IPS DF 4.7 (cell line): ENCODE data around the gene SLC39A11.

Source experiments
- DNase-seq: peaks from one replicate; pipeline ENCODE4 v3.0.0-alpha.2; 2013; ENCODE audit warnings: low spot score; ENCODE audit errors: extremely low read depth

The SLC39A11 gene

GRCh38 chr17:72877348-72877747, 215.1 kb downstream of the SLC39A11 start:
- DNase-seq: no peak

- no peak for DNase-seq
Observed at GRCh38 chr17:72876413-72876812, 216.1 kb downstream of the SLC39A11 start.

GRCh38 chr17:72875361-72875760, 217.1 kb downstream of the SLC39A11 start:
- DNase-seq: no peak

GRCh38 chr17:72872396-72872795, 220.1 kb downstream of the SLC39A11 start:
- no peak for DNase-seq

- no peak for DNase-seq
Observed at GRCh38 chr17:72870367-72870985, 222.0 kb downstream of the SLC39A11 start.

GRCh38 chr17:72869630-72870029, 222.9 kb downstream of the SLC39A11 start:
- no peak for DNase-seq

GRCh38 chr17:72865954-72866353, 226.5 kb downstream of the SLC39A11 start:
- no peak for DNase-seq

- DNase-seq: no peak
Observed at GRCh38 chr17:72863526-72864211, 228.8 kb downstream of the SLC39A11 start.

GRCh38 chr17:72862276-72862999, 230.1 kb downstream of the SLC39A11 start:
- DNase-seq: no peak

GRCh38 chr17:72861811-72862210, 230.7 kb downstream of the SLC39A11 start:
- no peak for DNase-seq

GRCh38 chr17:72860778-72861177, 231.7 kb downstream of the SLC39A11 start:
- no peak for DNase-seq

GRCh38 chr17:72858826-72859495, 233.5 kb downstream of the SLC39A11 start:
- DNase-seq: no peak

GRCh38 chr17:72853440-72854415, 238.8 kb downstream of the SLC39A11 start:
- DNase-seq: no peak

GRCh38 chr17:72852277-72852938, 240.1 kb downstream of the SLC39A11 start:
- DNase-seq: no peak

- DNase-seq: no peak
Observed at GRCh38 chr17:72850410-72851118, 241.9 kb downstream of the SLC39A11 start.

GRCh38 chr17:72846399-72846798, 246.1 kb downstream of the SLC39A11 start:
- no peak for DNase-seq

- DNase-seq: no peak
Observed at GRCh38 chr17:72843591-72843990, 248.9 kb downstream of the SLC39A11 start.

GRCh38 chr17:72840019-72840418, 252.5 kb downstream of the SLC39A11 start:
- DNase-seq: no peak

- no peak for DNase-seq
Observed at GRCh38 chr17:72839131-72839725, 253.3 kb downstream of the SLC39A11 start.
